Testis (tissue), 2 donors: ENCODE measurements around the gene DDX54.

ENCODE experiments used
- POLR2A ChIP-seq: fragments of 450-650 bp; IDR thresholded peaks from one replicate; pipeline ENCODE4 v1.6.1; 2017; ENCODE audit warnings: antibody characterized with exemption, mild to moderate bottlenecking, moderate library complexity
- TF ChIP-seq, protein P1 (sequence below), 3 experiments: fragments of 450-650 bp in 2 of 3; fragments of 200-600 bp in 1 of 3; sonication (generic) in 1 of 3; IDR thresholded peaks; one replicate each; pipeline ENCODE4 v1.5.1; 2016 to 2019; ENCODE audit warnings: antibody characterized with exemption in 3 of 3, mild to moderate bottlenecking in 2 of 3, moderate library complexity in 1 of 3

GRCh38 chr12:113112043-113112899, 73.0 kb downstream of the DDX54 start:
- TF ChIP-seq, protein P1, sequence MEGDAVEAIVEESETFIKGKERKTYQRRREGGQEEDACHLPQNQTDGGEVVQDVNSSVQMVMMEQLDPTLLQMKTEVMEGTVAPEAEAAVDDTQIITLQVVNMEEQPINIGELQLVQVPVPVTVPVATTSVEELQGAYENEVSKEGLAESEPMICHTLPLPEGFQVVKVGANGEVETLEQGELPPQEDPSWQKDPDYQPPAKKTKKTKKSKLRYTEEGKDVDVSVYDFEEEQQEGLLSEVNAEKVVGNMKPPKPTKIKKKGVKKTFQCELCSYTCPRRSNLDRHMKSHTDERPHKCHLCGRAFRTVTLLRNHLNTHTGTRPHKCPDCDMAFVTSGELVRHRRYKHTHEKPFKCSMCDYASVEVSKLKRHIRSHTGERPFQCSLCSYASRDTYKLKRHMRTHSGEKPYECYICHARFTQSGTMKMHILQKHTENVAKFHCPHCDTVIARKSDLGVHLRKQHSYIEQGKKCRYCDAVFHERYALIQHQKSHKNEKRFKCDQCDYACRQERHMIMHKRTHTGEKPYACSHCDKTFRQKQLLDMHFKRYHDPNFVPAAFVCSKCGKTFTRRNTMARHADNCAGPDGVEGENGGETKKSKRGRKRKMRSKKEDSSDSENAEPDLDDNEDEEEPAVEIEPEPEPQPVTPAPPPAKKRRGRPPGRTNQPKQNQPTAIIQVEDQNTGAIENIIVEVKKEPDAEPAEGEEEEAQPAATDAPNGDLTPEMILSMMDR (IDR thresholded peaks at IDR 0.05): no peak
- no peak for TF ChIP-seq POLR2A
